Ishikawa (cell line): ENCODE data around the gene ONECUT1.

Experiments
- CEBPB ChIP-seq: IDR thresholded peaks from 2 replicates; pipeline ENCODE4 v1.6.1; 2012
- CREB1 ChIP-seq: IDR thresholded peaks from 2 replicates; pipeline ENCODE4 v1.6.1; 2012; ENCODE audit warnings: low read depth
- EGR1 ChIP-seq: IDR thresholded peaks from 2 replicates; pipeline ENCODE4 v1.6.1; 2012
- EP300 ChIP-seq: IDR thresholded peaks from 2 replicates; pipeline ENCODE4 v1.6.1; 2012; ENCODE audit warnings: borderline replicate concordance
- FOXM1 ChIP-seq: IDR thresholded peaks from 2 replicates; pipeline ENCODE4 v1.6.1; 2012; ENCODE audit warnings: low read depth, borderline replicate concordance
- NFIC ChIP-seq: IDR thresholded peaks from 2 replicates; pipeline ENCODE4 v1.6.1; 2012
- RAD21 ChIP-seq: IDR thresholded peaks from 2 replicates; pipeline ENCODE4 v1.6.1; 2012; ENCODE audit warnings: low read depth
- REST ChIP-seq: IDR thresholded peaks from 2 replicates; pipeline ENCODE4 v1.6.1; 2012; ENCODE audit warnings: low read depth, mild to moderate bottlenecking
- TAF1 ChIP-seq: IDR thresholded peaks from 2 replicates; pipeline ENCODE4 v1.6.1; 2012; ENCODE audit warnings: low read depth, mild to moderate bottlenecking
- TCF12 ChIP-seq: IDR thresholded peaks from 2 replicates; pipeline ENCODE4 v1.6.1; 2012; ENCODE audit warnings: low read depth
- TEAD4 ChIP-seq: IDR thresholded peaks from 2 replicates; pipeline ENCODE4 v1.6.1; 2012
- YY1 ChIP-seq: IDR thresholded peaks from 2 replicates; pipeline ENCODE4 v1.6.1; 2012; ENCODE audit warnings: low read depth
- ZBTB7A ChIP-seq: IDR thresholded peaks from 2 replicates; pipeline ENCODE4 v1.6.1; 2012; ENCODE audit warnings: low read depth
- TF ChIP-seq, protein P1 (sequence below): IDR thresholded peaks from 2 replicates; pipeline ENCODE4 v1.6.1; 2012
- TF ChIP-seq, protein P2 (sequence below): IDR thresholded peaks from 2 replicates; pipeline ENCODE4 v1.6.1; 2012

The ONECUT1 gene

GRCh38 chr15:52788099-52788986 is 1.8 kb downstream of the ONECUT1 start:
- no peak for TF ChIP-seq FOXM1
- no peak for TF ChIP-seq TCF12
- no peak for TF ChIP-seq EP300
- TF ChIP-seq TEAD4 = no peak
- TF ChIP-seq TAF1 = no peak
- no peak for TF ChIP-seq REST
- TF ChIP-seq YY1 = no peak
- no peak for TF ChIP-seq EGR1
- no peak for TF ChIP-seq CEBPB
- no peak for TF ChIP-seq NFIC
- no peak for TF ChIP-seq ZBTB7A
- TF ChIP-seq, protein P1, sequence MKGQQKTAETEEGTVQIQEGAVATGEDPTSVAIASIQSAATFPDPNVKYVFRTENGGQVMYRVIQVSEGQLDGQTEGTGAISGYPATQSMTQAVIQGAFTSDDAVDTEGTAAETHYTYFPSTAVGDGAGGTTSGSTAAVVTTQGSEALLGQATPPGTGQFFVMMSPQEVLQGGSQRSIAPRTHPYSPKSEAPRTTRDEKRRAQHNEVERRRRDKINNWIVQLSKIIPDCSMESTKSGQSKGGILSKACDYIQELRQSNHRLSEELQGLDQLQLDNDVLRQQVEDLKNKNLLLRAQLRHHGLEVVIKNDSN = no peak

DNA sequence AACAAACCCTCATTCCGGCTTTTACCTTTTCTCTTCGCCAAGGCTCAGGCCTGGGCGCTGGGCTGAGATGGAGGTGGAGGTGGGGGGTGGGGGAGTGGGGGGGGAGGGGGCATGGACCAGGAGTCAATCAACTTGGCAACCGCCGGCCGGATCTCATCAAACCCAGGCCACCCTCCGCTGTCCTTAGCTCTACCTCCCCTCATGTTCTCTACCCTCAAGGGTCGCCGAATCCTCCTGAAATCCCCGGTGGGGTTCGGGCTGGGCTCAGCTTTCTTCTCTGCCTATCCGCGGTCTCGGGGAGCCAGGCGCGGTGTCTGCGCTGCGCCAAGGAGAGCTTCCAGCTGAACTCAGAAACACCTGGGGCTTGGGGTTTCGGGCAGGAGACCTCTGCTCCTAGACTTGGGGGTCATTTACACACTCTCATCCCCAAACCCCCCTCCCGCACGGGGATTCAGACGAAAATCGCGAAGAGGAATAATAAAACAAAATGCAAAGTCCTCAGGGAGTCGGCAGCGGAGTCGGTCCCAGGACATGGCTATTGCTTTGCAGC is 2.5 kb downstream of the ONECUT1 start:
- TF ChIP-seq REST = no peak
- no peak for TF ChIP-seq EGR1
- no peak for TF ChIP-seq TAF1
- TF ChIP-seq TEAD4 = no peak
- no peak for TF ChIP-seq FOXM1
- TF ChIP-seq CEBPB = no peak
- no peak for TF ChIP-seq ZBTB7A
- TF ChIP-seq TCF12 = no peak
- TF ChIP-seq, protein P2, sequence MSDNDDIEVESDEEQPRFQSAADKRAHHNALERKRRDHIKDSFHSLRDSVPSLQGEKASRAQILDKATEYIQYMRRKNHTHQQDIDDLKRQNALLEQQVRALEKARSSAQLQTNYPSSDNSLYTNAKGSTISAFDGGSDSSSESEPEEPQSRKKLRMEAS = no peak
- no peak for TF ChIP-seq NFIC
- TF ChIP-seq RAD21 = no peak
- no peak for TF ChIP-seq CREB1
- no peak for TF ChIP-seq YY1
- no peak for TF ChIP-seq EP300
- TF ChIP-seq, protein P1 = no peak

- TF ChIP-seq TAF1 (no peak), ZBTB7A (no peak), EGR1 (no peak), CREB1 (no peak), REST (no peak), RAD21 (no peak), TEAD4 (no peak), TCF12 (no peak), NFIC (no peak), CEBPB (no peak)
- TF ChIP-seq, protein P2 = no peak
- TF ChIP-seq, protein P1 = no peak
These were observed 3.0 kb downstream of the ONECUT1 start for GRCh38 chr15:52787123-52787503.
